ENCODE results near the gene ARMC9.
"Not testable (repeated sequence)": the region's sequence is repeated elsewhere in the genome, so short reads cannot be mapped to it uniquely, and the experiment has no call there.

ARMC9 gene

DNA sequence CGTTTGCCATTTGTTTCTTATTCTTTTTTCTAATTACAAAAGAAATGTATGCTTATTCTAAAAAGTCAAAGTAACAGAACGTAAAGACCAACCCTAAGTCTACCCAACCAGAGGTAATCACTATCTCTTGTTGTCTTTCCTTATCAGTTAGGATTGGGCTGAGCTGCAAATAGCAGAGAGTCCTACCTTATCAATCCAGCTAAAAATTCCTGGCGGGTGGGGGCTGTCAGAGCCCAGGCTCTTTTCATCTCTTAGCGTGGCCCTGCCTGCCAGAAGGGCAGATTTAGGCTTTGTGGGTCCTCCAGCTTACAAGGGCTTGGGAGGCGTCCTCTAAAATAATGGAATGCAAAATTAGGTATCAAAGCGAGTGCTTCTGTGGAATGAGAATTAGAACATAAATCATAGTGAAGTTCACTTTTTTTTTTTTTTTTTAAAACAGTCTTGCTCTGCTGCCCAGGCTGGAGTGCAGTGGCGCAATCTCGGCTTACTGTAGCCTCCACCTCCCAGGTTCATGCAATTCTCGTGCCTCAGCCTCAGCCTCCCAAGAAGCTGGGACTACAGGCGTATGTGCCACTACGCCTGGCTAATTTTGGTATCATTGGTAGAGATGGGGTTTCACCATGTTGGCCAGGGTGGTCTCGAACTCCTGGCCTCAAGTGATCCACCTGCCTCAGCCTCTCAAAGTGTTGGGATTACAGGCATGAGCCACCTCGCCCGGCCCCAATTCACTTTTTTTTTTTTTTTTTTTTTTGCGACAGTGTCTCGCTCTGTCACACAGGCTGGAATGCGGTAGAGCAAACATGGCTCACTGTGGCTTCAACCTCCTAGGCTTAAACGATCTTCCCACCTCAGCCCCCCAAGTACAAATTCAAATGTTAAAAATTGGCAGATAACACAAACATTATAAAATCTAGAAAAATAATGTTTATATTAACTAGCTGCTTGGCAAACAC, 139.7 kb downstream of the ARMC9 start:
- DNase-seq (ENCODE audit: low read depth in 3 of 3, low spot score in 1 of 3): no peak

DNA sequence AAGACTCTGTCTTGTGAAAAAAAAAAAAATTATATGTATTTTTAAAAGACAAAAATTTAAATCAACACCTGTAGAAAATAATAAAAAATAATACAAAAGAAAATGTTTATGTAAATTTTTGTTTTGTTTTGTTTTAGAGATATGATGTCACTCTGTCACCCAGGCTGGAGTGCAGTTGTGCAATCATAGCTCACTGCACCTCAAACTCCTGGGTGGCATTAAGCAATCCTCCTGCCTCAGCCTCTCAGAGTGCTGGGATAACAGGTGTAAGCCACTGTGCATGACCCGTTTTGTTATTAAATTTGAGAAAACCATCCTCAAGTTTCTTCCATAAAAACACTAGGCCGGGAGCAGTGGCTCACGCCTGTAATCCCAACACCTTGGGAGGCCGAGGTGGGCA, 140.9 kb downstream of the ARMC9 start:
- DNase-seq (ENCODE audit: low read depth in 3 of 3, low spot score in 1 of 3): no peak

DNA sequence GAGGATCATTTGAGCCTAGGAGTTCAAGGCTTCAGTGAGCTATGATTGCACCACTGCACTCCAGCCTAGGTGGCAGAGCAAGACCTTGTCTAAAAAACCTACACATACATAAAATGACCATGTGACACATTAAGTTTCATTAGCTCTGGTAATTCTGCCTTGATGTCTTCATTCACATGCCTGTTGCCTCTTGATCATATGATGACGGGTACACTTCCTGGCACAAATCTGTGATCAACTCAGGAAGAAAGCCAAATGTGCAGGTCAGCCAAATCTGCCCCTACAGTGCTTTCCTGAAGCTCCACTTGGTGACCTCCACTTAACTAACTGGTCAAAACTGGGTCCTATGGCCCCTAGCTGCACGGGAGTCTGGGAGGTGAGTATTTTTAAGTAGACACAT, 142.7 kb downstream of the ARMC9 start:
- DNase-seq (ENCODE audit: low read depth in 3 of 3, low spot score in 1 of 3): no peak

DNA sequence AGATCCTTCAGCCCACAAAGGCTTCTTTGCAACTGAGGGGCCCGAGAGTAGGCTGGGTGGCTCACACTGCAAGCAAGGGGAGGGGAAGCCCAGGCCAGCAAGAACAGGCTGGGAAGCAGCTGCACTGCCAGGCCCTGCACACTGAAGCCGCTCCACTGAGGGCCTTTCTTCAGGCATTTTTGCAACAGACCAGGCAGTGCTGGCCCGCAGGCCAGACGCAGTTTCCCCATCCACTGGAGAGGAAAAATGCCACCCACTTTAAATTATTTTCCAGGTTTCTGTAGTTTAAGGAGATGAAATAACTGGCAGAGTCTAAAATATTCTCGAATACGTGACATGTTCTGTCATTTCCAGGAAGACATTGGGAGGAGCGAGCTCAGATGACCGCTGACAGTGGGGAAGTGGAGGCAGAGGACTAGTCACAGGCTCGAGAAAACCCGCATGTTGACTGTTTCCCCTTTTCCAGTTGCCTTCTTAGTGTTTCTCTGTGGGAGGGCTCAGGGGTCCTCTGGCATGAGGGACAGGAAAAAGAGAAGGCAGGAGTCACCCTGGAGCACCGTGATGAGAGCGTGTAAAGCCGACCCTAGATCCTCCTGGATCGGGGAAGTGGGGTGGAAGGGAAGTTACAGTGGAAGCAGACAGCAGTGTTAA, 143.8 kb downstream of the ARMC9 start:
- DNase-seq (ENCODE audit: low read depth in 3 of 3, low spot score in 1 of 3): no peak

DNA sequence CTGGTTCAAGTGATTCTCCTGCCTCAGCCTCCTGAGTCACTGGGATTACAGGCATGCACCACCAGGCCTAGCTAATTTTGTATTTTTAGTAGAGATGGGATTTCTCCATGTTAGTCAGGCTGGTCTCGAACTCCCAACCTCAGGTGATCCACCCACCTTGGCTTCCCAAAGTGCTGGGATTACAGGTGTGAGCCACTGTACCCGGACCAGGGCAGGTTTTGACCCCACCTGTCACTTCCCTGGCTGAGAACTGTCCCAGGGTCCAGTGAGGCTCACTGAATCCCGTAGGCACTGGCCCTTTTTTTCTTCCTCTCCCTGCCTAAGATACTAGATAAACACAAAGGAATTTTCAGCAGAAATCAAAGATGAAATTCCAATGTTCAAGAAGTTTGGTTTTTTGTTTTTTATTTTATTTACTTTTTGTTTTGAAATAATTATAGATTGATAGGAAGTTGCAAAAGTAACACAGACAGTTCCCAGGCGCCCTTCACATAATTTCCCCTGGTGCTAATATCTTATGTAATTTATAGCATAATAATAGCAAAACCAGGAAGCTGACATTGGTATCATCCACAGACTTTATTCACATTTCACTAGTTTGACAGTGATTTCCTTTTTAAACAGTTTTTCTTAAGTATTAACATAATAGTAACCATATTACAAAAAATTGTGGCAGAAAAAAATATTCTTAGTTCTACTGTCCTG, 144.7 kb downstream of the ARMC9 start:
- no peak for DNase-seq (ENCODE audit: low read depth in 3 of 3, low spot score in 1 of 3)

DNA sequence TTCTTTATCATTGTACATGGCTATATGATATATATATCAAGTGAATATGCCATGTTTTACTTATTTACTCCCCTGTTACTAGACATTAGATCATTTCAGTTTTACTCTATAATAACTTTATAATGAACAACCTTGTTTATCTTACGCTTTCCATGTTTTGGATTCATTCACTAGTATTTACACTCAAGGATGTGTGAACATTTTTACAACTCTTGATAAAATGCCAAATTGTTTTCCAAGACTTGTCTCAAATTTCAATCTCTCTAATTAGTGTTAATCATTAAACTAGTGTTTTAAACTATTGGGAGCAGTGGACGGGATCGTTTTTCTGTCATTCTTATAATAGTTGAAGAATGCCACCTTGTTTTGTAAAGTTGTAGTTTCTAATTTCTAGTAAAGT, 145.6 kb downstream of the ARMC9 start:
- DNase-seq (ENCODE audit: low read depth in 3 of 3, low spot score in 1 of 3): no peak

DNA sequence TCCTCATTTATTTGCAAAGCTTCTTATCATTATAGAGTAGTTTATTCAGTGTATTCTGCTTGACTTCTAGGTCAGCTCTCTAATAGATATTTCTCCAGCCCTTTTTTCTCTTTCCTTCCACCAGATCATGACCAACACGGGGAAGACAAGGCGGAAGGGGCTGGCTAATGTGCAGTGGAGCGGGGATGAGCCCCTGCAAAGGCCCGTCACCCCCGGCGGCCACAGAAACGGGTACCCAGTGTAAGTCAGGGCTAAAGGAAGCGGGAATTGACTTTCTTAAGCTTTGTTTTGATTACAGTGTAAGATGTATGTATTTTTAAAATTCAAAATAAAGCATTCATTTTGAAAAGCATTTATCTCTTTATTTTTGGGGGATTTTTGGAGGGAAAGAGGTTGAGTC, 146.4 kb downstream of the ARMC9 start:
- DNase-seq (ENCODE audit: low read depth in 3 of 3, low spot score in 1 of 3): no peak

DNA sequence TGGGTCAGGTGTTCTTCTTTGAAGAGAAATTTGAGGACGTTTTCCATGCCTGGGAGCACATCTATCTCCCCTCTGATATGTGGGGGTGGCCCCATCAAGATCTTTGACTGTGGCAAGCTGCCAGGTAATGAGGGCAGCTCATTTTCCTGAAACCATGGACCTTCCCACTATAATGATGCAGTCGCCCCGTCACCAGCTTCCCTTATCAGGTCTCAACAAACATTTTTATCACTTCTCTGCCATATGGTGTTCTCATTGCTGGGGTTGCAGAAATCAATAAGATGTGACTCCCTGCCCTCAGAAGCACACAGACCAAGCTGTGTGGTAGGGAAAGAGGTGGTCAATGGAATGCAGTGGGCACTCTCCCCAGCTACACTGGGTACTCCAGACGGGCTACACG, 148.7 kb downstream of the ARMC9 start:
- DNase-seq (ENCODE audit: low read depth in 3 of 3, low spot score in 1 of 3): no peak

DNA sequence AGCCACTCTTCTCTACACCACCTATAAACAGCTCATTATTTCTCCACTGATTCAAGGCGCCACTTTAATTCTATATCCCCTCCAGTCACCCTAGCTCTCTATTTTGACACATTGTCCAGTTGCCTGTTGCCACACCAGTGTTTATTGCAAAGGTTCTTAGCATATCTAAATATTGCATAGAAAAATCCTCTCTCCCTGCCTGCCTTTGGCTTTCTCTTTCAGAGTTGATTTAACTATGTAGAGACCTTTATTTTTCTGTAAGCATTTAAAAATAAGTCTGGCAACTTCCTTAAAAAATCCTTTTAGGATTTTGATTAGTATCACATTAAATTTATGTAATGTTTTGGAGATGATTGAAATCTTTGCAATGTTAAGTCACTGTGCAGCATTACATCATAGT, 149.2 kb downstream of the ARMC9 start:
- DNase-seq (ENCODE audit: low read depth in 3 of 3, low spot score in 1 of 3): no peak

DNA sequence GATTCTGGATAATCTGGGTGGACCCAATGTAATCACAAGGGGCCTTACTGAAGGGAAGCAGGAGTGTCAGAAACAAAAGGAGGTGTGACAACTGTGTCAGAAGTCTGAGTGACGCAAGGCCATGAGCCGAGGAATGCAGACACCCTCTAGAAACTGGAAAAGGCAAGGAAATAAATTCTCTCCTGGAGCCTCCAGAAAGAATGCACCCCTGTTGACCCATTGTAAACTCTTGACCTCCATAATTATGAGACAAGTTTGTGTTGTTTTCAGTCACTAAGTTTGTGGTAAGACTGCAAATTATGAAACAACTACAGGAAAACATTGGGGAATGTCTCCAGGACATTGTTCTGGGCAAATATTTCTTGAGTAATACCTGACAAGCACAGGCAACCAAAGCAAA, 149.7 kb downstream of the ARMC9 start:
- DNase-seq (ENCODE audit: low read depth in 3 of 3, low spot score in 1 of 3): no peak

DNA sequence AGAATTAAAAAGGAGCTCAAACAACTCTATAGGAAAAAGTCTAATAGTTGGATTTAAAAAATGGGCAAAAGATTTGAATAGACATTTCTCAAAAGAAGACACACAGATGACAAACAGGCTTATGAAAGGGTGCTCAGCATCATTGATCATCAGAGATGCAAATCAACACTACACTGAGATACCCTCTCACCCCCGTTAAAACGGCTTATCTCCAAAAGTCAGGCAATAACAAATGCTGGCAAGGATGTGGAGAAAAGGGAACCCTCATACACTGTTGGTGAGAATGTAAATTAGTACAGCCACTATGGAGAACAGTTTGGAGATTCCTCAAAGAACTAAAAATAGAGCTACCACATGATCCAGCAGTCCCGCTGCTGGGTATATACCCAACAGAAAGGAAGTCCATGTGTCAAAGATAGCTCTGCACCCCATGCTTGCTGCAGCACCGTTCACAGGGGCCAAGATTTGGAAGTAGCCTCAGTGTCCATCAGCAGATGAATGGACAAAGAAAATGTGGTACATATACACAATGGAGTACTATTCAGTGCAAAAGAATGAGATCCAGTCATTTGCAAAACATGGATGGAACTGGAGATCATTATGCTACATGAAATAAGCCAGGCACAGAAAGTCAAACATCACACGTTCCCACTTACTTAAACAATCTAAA, 150.4 kb downstream of the ARMC9 start:
- DNase-seq (ENCODE audit: low read depth in 3 of 3, low spot score in 1 of 3): no peak

DNA sequence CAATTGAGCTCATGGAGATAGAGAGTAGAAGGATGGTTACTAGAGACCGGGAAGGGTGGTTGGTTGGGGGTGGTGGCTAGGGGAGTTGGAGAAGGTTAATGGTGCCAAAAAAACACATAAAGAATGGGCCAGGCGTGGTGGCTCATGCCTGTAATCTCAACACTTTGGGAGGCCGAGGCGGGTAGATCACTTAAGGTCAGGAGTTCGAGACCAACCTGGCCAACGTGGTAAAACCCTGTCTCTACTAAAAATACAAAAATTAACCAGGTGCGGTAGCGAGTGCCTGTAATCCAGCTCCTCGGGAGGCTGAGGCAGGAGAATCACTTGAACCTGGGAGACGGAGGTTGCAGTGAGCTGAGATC, 150.9 kb downstream of the ARMC9 start:
- not testable (repeated sequence) for DNase-seq (ENCODE audit: low read depth in 3 of 3, low spot score in 1 of 3)

DNA sequence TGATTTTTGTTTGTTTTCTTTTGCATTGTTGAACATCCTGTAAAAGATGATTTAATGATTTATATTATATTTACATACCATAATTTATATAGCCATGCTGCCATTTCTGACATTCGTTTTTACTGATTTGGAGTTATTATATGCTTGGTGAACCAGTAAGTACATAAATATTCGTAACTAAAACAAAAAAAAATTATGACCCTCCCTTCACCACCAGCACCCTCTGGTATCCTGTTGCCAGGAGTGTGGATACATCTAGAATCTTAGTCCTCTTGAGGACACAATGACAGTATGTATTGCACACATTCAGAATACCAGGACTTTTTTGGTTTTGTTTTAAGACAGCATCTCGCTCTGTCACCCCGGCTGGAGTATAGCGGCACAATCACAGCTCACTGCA, 153.2 kb downstream of the ARMC9 start:
- DNase-seq (ENCODE audit: low read depth in 3 of 3, low spot score in 1 of 3): no peak

DNA sequence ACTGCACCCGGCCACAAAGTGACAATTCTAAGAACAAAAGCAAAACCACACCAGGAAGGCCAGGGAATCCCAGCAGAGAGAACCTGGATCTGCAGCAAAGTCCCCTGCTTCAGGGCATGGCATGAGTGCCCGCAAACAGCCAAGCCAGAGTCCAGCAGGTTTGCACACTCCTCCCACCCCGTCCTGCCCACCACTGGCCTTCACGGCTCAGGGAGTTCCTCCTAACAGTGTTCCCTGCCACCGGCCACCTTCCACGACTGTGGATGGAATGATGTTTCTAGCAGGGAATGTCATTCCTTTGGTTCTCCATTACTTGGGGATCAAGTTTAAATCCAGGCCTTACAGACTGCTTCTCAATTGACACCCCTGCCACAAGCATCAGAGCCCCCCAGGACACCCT, 155.0 kb downstream of the ARMC9 start:
- DNase-seq (ENCODE audit: low read depth in 3 of 3, low spot score in 1 of 3): no peak

DNA sequence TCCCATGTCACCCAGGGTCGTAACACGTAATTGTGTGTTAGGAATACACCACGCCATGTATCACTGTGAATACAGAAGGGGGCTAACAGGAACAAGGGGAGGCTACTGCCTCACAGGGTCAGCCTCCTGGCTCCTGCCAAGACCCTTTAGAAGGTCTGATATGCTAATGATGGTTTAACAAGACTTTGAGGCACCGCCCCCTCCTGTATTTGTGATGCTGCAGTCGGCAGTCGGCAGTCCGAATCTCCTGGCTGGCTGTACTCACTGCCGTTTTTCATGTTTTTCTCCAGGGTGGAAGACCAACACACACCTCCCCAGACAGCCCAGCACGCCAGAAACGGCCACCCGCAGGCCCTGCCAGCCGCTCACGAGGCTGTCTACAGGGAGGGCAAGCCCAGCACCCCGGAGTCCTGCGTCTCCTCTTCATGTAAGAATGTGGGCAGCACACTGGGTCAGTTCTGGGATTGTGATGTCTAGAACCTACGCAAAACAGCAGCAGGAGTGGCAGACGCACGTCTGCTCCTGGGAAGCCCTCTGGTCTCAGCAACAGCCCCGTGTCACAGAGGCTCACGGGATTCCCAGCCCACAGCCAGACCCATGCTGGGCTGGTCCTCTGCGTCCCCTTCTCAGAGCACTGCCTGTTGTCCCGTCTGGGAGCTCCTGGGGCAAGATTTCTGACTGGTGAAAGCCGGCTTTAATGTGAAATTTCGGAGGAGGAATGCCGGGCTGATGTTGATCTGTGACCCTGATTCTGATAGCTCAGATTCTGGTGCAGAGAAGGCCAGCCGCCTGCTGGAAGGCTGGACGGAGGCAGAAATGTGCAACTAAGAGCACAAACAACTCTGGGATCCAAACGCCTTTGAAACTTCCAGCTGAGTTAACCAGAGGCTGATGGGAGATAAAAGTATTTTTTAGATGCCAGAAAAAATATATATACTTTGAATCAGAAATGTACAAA, 157.4 kb downstream of the ARMC9 start:
- no peak for DNase-seq (ENCODE audit: low read depth in 3 of 3, low spot score in 1 of 3)

DNA sequence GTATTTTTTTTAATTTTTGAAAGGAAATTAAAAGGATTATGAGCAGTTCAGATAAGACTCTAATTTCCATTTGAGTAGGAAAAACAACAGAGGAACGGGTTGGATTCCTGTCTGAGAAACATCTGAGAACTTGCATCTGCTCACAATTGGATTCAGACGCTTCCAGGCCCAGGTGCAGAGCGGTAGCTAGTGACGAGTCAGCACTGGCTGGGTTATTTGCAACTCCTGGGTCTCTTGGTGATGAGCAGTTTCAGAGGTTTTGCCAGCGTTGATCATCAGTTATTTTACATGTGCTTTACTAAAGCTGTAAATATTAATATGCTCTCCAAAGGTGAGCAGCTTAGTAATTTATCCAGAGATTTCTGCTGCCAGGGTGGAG, 158.0 kb downstream of the ARMC9 start:
- DNase-seq (ENCODE audit: low read depth in 3 of 3, low spot score in 1 of 3): no peak

DNA sequence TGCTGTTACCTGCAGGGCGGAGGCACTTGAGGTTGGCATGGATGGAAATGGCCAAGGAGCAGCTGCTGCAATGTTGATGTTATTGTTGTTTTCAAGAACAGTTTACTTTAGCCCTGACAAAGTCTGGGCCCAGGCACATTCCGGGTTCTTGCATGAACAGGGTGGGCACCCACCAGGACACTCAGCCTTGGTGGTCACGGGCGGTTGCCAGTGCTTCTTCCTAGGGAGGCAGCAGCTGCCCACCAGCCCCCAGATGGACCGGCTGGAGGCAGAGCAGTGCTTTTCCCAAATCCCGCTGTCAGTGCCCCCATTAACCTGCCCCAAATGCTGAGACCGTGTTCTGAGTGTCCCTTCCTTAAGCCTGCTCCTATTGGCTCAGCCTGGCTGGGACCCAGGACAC, 158.6 kb downstream of the ARMC9 start:
- DNase-seq (ENCODE audit: low read depth in 3 of 3, low spot score in 1 of 3): no peak

DNA sequence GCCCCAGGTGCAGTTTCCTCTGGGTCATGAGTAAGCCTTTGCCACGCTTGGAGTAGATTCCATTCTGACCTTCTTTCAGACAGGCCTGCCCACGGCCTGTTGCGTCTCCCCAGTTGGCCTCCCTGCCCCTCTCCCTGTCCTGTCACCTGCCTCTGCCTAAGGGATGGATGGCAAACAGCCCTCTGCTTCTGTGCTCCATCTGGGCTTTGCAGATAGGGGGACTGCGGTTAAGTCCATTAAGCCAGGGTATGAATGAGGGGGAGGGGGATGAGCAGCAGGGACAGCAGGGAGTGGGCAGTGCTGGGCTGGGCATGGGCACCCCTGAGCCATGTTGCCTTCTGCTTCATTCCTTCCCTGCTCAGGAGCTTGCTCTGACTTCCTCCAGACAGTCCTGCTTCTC, 159.5 kb downstream of the ARMC9 start:
- no peak for DNase-seq (ENCODE audit: low read depth in 3 of 3, low spot score in 1 of 3)

DNA sequence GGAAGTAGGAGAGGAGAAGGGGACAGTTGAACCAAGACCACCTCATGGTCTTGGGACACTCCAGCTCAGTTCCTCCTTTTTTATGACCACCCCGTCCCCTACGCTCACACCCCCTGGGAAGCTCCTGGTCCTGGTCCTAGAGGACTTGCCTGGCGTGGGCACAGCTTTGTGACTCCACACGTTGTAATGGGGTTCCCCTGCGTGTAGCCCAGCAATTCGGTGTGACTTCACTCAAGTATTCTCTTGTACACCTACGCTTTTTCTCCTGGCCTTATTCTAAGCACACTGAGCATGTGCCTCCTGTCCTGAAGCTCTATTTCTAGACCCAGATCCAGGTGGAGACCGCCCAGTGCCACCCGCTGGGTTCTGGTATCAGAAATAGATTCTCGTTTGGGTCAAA, 161.0 kb downstream of the ARMC9 start:
- no peak for DNase-seq (ENCODE audit: low read depth in 3 of 3, low spot score in 1 of 3)

DNA sequence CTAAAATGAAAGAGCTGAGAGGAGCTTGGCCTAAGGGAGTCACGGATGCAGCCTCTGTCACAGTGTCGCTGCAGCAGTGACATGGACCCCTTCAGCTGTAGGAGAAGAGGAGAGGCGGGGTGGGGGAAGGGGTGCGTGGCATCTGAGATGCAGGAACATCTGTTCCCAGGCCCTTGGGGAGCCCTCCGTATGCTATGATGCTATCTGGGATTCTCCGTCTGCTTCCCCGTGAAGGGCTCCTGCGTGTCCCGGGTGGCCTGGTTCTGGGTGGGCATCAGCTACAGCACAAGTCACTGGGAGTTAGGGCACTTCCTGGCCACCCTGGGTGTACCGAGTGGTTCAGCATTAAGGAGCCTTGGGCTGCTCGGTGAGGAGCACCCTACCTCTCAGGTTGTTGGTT, 161.5 kb downstream of the ARMC9 start:
- DNase-seq (ENCODE audit: low read depth in 3 of 3, low spot score in 1 of 3): no peak

DNA sequence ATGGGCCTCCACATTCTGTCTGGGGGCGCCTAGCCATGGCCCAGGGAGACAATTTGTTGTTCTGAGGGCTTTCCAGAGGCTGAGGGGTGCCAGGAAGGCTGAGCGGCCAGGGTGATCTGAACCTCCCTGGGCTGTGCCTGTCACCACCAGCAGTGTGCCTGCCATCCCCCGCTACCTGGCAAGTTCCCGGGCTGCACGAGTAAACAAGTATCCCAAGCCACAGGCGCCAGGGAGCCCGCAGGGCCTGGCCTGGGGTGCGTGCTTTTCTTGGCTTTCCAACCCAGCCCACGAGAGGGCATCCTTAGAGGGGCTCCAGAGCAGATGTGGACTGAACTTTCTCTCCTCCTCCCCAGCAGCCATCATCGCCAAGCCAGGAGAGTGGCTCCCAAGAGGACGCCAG, 162.0 kb downstream of the ARMC9 start:
- DNase-seq (ENCODE audit: low read depth in 3 of 3, low spot score in 1 of 3): no peak

Measured in stimulated activated CD4-positive, alpha-beta T cell treated with anti-CD3 and anti-CD28 coated beads, TNF-alpha, amount 100 ng/mL, for 1 hour (primary cell).